Cardiac muscle cell (in vitro differentiated cells and primary cell): ENCODE measurements around the gene GNA15. TPM values are rescaled to one million over a fixed set of nuclear protein-coding genes. Genes with fewer than 3 reads are reported as not detected.

Experiments used
- DNase-seq, 2 donors: peaks; one replicate each; pipeline versions ENCODE4 v3.0.0 to v3.0.0-alpha.2; 2010 to 2017; ENCODE audit warnings: low read depth in 1 of 2, low spot score in 1 of 2
- H3K27ac ChIP-seq: fragments of 200-600 bp; sonication (generic); 2 replicates; pipeline ENCODE4 v1.5.1; 2016
- H3K27me3 ChIP-seq: fragments of 200-600 bp; sonication (generic); 2 replicates; pipeline ENCODE4 v1.6.0; 2016; ENCODE audit warnings: control low read depth
- H3K36me3 ChIP-seq: fragments of 200-600 bp; sonication (generic); 2 replicates; pipeline ENCODE4 v1.5.1; 2016; ENCODE audit warnings: control low read depth
- H3K4me1 ChIP-seq: fragments of 200-600 bp; sonication (generic); 2 replicates; pipeline ENCODE4 v1.8.1; 2017; ENCODE audit warnings: low read depth, mild to moderate bottlenecking, mixed run types
- H3K4me3 ChIP-seq: fragments of 200-600 bp; sonication (generic); 2 replicates; pipeline ENCODE4 v1.5.1; 2016; ENCODE audit warnings: mild to moderate bottlenecking
- H3K9me3 ChIP-seq: fragments of 200-600 bp; sonication (generic); 2 replicates; pipeline ENCODE4 v1.5.1; 2017; ENCODE audit warnings: low read depth, mild to moderate bottlenecking, control low read depth
- polyA plus RNA-seq: library from polyadenylated mRNA; unstranded; fragments of >200 nt; fragmentation: Nextera tagmentation; extraction: Ambion mirVana; gene quantifications from 2 replicates; pipeline ENCODE4 v1.2.1, GENCODE V29; 2016
- total RNA-seq: library from RNA; depleted of rRNA; stranded (reverse); fragments of >200 nt; gene quantifications from 2 replicates; pipeline ENCODE4 v1.2.3, GENCODE V29; 2016
- TF ChIP-seq, protein P1 (sequence below): IDR thresholded peaks from 2 replicates; pipeline ENCODE4 v1.5.1; 2012; ENCODE audit warnings: low read depth, mild to moderate bottlenecking, low read length

Gene GNA15
- total and polyA plus RNA-seq, 2 experiments from 2014 or later, result 0.12 TPM; not detected in 1

- TF ChIP-seq, protein P1, sequence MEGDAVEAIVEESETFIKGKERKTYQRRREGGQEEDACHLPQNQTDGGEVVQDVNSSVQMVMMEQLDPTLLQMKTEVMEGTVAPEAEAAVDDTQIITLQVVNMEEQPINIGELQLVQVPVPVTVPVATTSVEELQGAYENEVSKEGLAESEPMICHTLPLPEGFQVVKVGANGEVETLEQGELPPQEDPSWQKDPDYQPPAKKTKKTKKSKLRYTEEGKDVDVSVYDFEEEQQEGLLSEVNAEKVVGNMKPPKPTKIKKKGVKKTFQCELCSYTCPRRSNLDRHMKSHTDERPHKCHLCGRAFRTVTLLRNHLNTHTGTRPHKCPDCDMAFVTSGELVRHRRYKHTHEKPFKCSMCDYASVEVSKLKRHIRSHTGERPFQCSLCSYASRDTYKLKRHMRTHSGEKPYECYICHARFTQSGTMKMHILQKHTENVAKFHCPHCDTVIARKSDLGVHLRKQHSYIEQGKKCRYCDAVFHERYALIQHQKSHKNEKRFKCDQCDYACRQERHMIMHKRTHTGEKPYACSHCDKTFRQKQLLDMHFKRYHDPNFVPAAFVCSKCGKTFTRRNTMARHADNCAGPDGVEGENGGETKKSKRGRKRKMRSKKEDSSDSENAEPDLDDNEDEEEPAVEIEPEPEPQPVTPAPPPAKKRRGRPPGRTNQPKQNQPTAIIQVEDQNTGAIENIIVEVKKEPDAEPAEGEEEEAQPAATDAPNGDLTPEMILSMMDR, result no peak
- no peak for DNase-seq
- Histone ChIP-seq H3K4me3 (no peak overlapping the region), H3K27me3 (no peaks in the 10 kb centered on the region), H3K4me1 (no peaks in the 10 kb centered on the region), H3K27ac (no peak overlapping the region), H3K36me3 (no peaks in the 10 kb centered on the region), H3K9me3 (no peaks in the 10 kb centered on the region)
Observed at GRCh38 chr19:3110126-3110825, 25.6 kb upstream of the GNA15 start.

DNA sequence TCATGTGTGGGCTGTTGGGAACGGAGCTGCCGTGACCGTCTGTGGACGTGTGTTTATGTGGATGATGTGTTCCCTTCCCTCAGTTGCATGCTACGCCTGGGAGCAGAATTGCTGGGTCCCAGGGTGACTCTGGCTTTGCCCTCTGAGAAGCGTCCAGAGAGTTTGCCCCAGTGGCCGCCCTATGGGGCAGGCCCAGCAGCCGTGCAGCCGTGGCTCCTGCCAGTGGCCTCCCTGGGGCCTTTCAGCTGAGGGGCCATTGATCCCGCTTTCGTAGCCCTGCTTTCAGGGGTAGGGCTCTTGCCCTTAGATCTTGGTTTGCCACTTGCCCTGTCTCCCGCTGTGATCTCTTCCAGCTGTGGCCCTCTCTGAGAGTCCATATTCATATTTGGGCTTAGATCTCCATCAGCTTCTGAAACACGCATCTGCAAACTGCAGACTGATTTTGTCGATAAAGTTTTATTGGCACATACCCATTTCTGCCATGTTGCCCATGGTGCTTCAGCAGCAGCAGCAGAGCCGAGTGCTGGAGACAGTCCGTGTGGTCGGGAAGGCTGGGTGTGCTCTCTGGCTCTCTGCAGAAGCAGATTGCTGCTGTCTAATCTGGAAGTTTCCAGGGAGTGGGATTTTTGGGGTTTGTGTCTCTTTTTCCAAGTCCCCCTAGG, 24.1 kb upstream of the GNA15 start:
- no peak for DNase-seq
- Histone ChIP-seq H3K4me3 (no peak overlapping the region), H3K9me3 (no peaks in the 10 kb centered on the region), H3K27ac (no peak overlapping the region), H3K27me3 (no peaks in the 10 kb centered on the region), H3K36me3 (no peaks in the 10 kb centered on the region), H3K4me1 (no peaks in the 10 kb centered on the region)
- TF ChIP-seq, protein P1, result no peak

DNA sequence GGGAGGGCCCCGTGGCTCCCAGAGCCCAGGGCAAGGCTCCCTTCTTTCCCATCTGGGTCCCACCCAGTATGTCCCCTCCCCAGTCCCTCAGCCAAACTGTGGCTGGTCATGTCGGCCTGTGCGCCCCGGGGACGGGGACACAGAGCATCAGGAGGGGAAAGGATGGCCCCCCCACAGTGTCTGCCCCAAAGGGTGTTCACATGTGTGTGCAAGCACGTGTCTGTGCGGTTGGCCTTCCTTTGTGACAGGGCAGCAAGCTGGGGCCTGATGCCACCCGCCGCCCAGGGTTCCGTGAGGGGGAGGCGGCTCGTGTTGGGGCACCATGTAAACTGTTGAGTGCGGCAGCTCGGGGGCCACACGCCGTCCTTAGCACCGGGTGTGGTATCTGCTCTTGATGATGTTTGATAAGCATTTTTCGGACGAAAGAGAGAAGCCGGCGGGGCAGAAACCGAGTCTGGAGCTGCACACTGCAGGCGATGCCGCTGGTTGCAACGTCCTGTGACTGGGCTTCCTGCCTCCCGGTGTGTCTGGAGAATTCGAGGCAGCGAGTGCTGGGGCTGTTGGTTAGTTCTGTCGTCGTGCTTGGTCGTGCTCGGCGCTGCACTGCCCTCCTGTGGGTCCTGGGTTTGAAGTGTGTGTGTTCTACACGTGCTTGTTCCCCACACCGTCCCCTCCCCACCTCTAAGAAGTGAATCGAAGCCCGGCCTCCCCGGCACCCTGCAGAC, 23.3 kb upstream of the GNA15 start:
- Histone ChIP-seq H3K27ac (no peak overlapping the region), H3K4me1 (no peaks in the 10 kb centered on the region), H3K36me3 (no peaks in the 10 kb centered on the region), H3K4me3 (no peak overlapping the region), H3K27me3 (no peaks in the 10 kb centered on the region), H3K9me3 (no peaks in the 10 kb centered on the region)
- DNase-seq, result no peak
- TF ChIP-seq, protein P1, result no peak

- no peaks in the 10 kb centered on the region for H3K4me1 ChIP-seq
- H3K4me3 ChIP-seq, result no peak overlapping the region
- H3K36me3 ChIP-seq, result no peaks in the 10 kb centered on the region
- no peaks in the 10 kb centered on the region for H3K9me3 ChIP-seq
- peak overlapping the region; percentile 54 for H3K27ac ChIP-seq
- no peaks in the 10 kb centered on the region for H3K27me3 ChIP-seq
- TF ChIP-seq, protein P1, result no peak
- DNase-seq, result no peak
Observed at GRCh38 chr19:3113100-3114017, 22.5 kb upstream of the GNA15 start.

GRCh38 chr19:3114018-3114726, 21.7 kb upstream of the GNA15 start:
- no peaks in the 10 kb centered on the region for H3K9me3 ChIP-seq
- TF ChIP-seq, protein P1, result no peak
- H3K4me3 ChIP-seq, result no peak overlapping the region

More at GRCh38 chr19:3114018-3114726, 21.7 kb upstream of the GNA15 start:
- no peaks in the 10 kb centered on the region for H3K27me3 ChIP-seq
- peaks cover 6% of the 10 kb centered on the region for H3K36me3 ChIP-seq
- peak overlapping the region; percentile 54 for H3K27ac ChIP-seq
- H3K4me1 ChIP-seq, result no peaks in the 10 kb centered on the region
- DNase-seq, result no peak
